Limb (tissue), 2 donors: ENCODE data around the gene ZMYND10.
A peak's percentile ranks its signal among the peaks of the same experiment; 100 is the strongest.

Experiments used
- DNase-seq, 2 donors: peaks; one replicate each; pipeline ENCODE4 v3.0.0-alpha.2; 2016; ENCODE audit errors: extremely low spot score in 2 of 2

ZMYND10 gene

GRCh38 chr3:50345586-50346234 is at the start of gene ZMYND10:
Gene ZMYND10, minus strand, starts transcription at chr3:50345732. Its CDS starts 153 bp downstream, at chr3:50345579.
- peak; percentile 51 to 80 for DNase-seq

GRCh38 chr3:50393061-50393460 is 47.5 kb upstream of the ZMYND10 start:
- DNase-seq: no peak

- no peak for DNase-seq
Measured at GRCh38 chr3:50392101-50392715, 46.7 kb upstream of the ZMYND10 start.

GRCh38 chr3:50390508-50391224 is 45.1 kb upstream of the ZMYND10 start:
- no peak for DNase-seq

- no peak for DNase-seq
Measured at GRCh38 chr3:50389414-50389767, 43.9 kb upstream of the ZMYND10 start.

GRCh38 chr3:50388720-50389413 is 43.3 kb upstream of the ZMYND10 start:
- DNase-seq: no peak

- no peak for DNase-seq
Measured at GRCh38 chr3:50388016-50388719, 42.6 kb upstream of the ZMYND10 start.

- DNase-seq: no peak
Measured at GRCh38 chr3:50385754-50386153, 40.2 kb upstream of the ZMYND10 start.

- no peak for DNase-seq
Measured at GRCh38 chr3:50383750-50384149, 38.2 kb upstream of the ZMYND10 start.

- no peak for DNase-seq
Measured at GRCh38 chr3:50382722-50383121, 37.2 kb upstream of the ZMYND10 start.

- DNase-seq: no peak
Measured at GRCh38 chr3:50381383-50381782, 35.9 kb upstream of the ZMYND10 start.

GRCh38 chr3:50380405-50381085 is 35.0 kb upstream of the ZMYND10 start:
- DNase-seq: no peak

GRCh38 chr3:50378757-50379156 is 33.2 kb upstream of the ZMYND10 start:
- no peak for DNase-seq

- no peak for DNase-seq
Measured at GRCh38 chr3:50378024-50378423, 32.5 kb upstream of the ZMYND10 start.

- no peak for DNase-seq
Measured at GRCh38 chr3:50375258-50375931, 29.9 kb upstream of the ZMYND10 start.

- DNase-seq: no peak
Measured at GRCh38 chr3:50374363-50375257, 29.1 kb upstream of the ZMYND10 start.

- DNase-seq: peak in 1 of 2 donors; percentile 62
Measured at GRCh38 chr3:50373146-50374051, 27.9 kb upstream of the ZMYND10 start.

- DNase-seq: no peak
Measured at GRCh38 chr3:50372349-50372748, 26.8 kb upstream of the ZMYND10 start.
